Caki2 (cell line): ENCODE data around the gene ZNF76. TPM values are rescaled to one million over a fixed set of nuclear protein-coding genes. Genes with fewer than 3 reads are reported as not detected.
"Not testable (repeated sequence)": the region's sequence is repeated elsewhere in the genome, so short reads cannot be mapped to it uniquely, and the experiment has no call there.

ENCODE experiments used
- DNase-seq: peaks from one replicate; pipeline ENCODE4 v3.0.0-alpha.2; 2015; ENCODE audit warnings: low read depth
- in situ Hi-C: cut with HindIII; loops from 2 replicates; pipeline ENCODE4 v1.10.0; 2016; ENCODE audit warnings: low sequenced_read_pairs, low pct_unique_long_range_greater_than_20kb, mixed read lengths
- total RNA-seq: library from RNA; depleted of rRNA; stranded (reverse); fragments of >200 nt; shearing (Covaris generic); gene quantifications from 2 replicates; pipeline ENCODE4 v1.2.3, GENCODE V29; 2014; ENCODE audit warnings: low replicate concordance

The ZNF76 gene
- total RNA-seq, 1 experiment from 2014 or later = 18.3 TPM

- DNase-seq = no peak
- in situ Hi-C loops = no loop called here
Observed at GRCh38 chr6:35311390-35312075, 52.0 kb downstream of the ZNF76 start.

- in situ Hi-C loops = no loop called here
- DNase-seq = no peak
Observed at GRCh38 chr6:35312076-35312800, 52.7 kb downstream of the ZNF76 start.

- no peak for DNase-seq
- in situ Hi-C loops = no loop called here
Observed at GRCh38 chr6:35312807-35313206, 53.3 kb downstream of the ZNF76 start.

GRCh38 chr6:35317483-35318195 lies 58.1 kb downstream of the ZNF76 start:
- DNase-seq = no peak
- in situ Hi-C loops = no loop called here

- in situ Hi-C loops = no loop called here
- DNase-seq = peak; percentile 86
Observed at GRCh38 chr6:35318196-35319171, 58.9 kb downstream of the ZNF76 start.

GRCh38 chr6:35319346-35320030 lies 60.0 kb downstream of the ZNF76 start:
- DNase-seq = no peak
- in situ Hi-C loops = no loop called here

- no peak for DNase-seq
- in situ Hi-C loops = no loop called here
Observed at GRCh38 chr6:35320031-35320410, 60.5 kb downstream of the ZNF76 start.

GRCh38 chr6:35321091-35321490 lies 61.6 kb downstream of the ZNF76 start:
- no peak for DNase-seq
- in situ Hi-C loops = no loop called here

GRCh38 chr6:35327349-35328027 lies 68.0 kb downstream of the ZNF76 start:
- in situ Hi-C loops = no loop called here
- no peak for DNase-seq

- in situ Hi-C loops = no loop called here
- DNase-seq = no peak
Observed at GRCh38 chr6:35328108-35328723, 68.7 kb downstream of the ZNF76 start.

- in situ Hi-C loops, DNase-seq: not testable (repeated sequence)
Observed at GRCh38 chr6:35328965-35329364, 69.4 kb downstream of the ZNF76 start.

- in situ Hi-C loops = no loop called here
- peak; percentile 48 for DNase-seq
Observed at GRCh38 chr6:35330541-35331119, 71.1 kb downstream of the ZNF76 start.

- DNase-seq = peak; percentile 83
- in situ Hi-C loops = not testable (repeated sequence)
Observed at GRCh38 chr6:35332074-35332887, 72.7 kb downstream of the ZNF76 start.

GRCh38 chr6:35341557-35341956 lies 82.0 kb downstream of the ZNF76 start:
- in situ Hi-C loops = no loop called here
- DNase-seq = peak; percentile 61

GRCh38 chr6:35342258-35343091 lies 82.9 kb downstream of the ZNF76 start, which contains the start of gene PPARD:
Gene PPARD (plus strand): TSS chr6:35342558. CDS start chr6:35411088, 68,530 bp downstream.
- in situ Hi-C loops = no loop called here
- DNase-seq = peak; percentile 95
